Raji (cell line): ENCODE measurements around the gene CPNE4.

Experiments used
- POLR2A ChIP-seq: IDR thresholded peaks from 2 replicates; pipeline ENCODE4 v1.6.1; 2011; ENCODE audit warnings: low read depth, low read length, control low read depth; ENCODE audit not compliant: insufficient read depth

Gene CPNE4

GRCh38 chr3:132034486-132035464 lies at the start of gene CPNE4:
Gene CPNE4, minus strand, starts transcription at chr3:132035014.
- no peak for TF ChIP-seq POLR2A

- TF ChIP-seq POLR2A: no peak
Measured at GRCh38 chr3:132083583-132084279, 48.9 kb upstream of the CPNE4 start.

GRCh38 chr3:132083159-132083558 lies 48.3 kb upstream of the CPNE4 start:
- no peak for TF ChIP-seq POLR2A

- no peak for TF ChIP-seq POLR2A
Measured at GRCh38 chr3:132079147-132079546, 44.3 kb upstream of the CPNE4 start.

- TF ChIP-seq POLR2A: no peak
Measured at GRCh38 chr3:132073771-132074170, 39.0 kb upstream of the CPNE4 start.

- TF ChIP-seq POLR2A: no peak
Measured at GRCh38 chr3:132071043-132071442, 36.2 kb upstream of the CPNE4 start.

GRCh38 chr3:132064114-132064513 lies 29.3 kb upstream of the CPNE4 start:
- no peak for TF ChIP-seq POLR2A

GRCh38 chr3:132062535-132062934 lies 27.7 kb upstream of the CPNE4 start:
- no peak for TF ChIP-seq POLR2A

- TF ChIP-seq POLR2A: no peak
Measured at GRCh38 chr3:132055872-132056271, 21.1 kb upstream of the CPNE4 start.

- no peak for TF ChIP-seq POLR2A
Measured at GRCh38 chr3:132047209-132047608, 12.4 kb upstream of the CPNE4 start.

GRCh38 chr3:132042681-132043080 lies 7.9 kb upstream of the CPNE4 start:
- no peak for TF ChIP-seq POLR2A

- no peak for TF ChIP-seq POLR2A
Measured at GRCh38 chr3:132038198-132038825, 3.5 kb upstream of the CPNE4 start.

- no peak for TF ChIP-seq POLR2A
Measured at GRCh38 chr3:132037581-132037980, 2.8 kb upstream of the CPNE4 start.

- TF ChIP-seq POLR2A: no peak
Measured at GRCh38 chr3:132037056-132037455, 2.2 kb upstream of the CPNE4 start.

- TF ChIP-seq POLR2A: no peak
Measured at GRCh38 chr3:132034097-132034485, 723 bp downstream of the CPNE4 start.

- no peak for TF ChIP-seq POLR2A
Measured at GRCh38 chr3:132033471-132033870, 1.3 kb downstream of the CPNE4 start.

GRCh38 chr3:132032959-132033358 lies 1.9 kb downstream of the CPNE4 start:
- TF ChIP-seq POLR2A: no peak
